Central memory CD4-positive, alpha-beta T cell (primary cell): ENCODE data around the gene BRAT1.

Experiments used
- DNase-seq: peaks from one replicate; pipeline ENCODE4 v3.0.0; 2022

The BRAT1 gene

DNA sequence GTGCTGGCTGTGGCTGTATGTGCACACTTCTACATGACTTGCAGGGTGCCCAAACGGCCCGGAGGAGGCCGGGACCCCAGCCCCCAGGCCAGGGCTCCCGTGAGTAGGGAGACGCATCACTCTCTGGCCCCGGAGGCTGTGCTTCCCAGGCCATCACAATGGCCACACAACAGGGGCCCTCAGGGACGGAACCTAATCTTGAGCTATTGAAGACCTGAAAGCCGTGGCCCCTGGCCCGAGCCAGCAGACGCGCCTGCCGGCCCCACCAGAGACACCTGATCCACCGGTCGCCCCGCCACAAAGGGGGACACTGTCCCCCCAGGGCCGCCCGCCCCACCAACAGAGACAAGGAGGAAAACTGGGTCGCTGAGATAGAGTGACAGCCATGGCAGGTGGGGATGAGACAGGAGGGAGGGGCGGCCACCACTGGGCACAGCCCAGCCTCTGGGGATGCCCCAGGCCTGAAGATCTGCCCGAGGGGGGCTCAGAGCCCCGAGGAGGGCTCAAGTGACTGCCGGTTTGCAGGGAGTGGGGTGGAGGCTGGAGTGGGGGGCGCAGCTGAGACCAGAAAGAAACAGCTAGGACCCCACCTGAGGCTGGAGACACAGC, 45.9 kb downstream of the BRAT1 start:
- no peak for DNase-seq

DNA sequence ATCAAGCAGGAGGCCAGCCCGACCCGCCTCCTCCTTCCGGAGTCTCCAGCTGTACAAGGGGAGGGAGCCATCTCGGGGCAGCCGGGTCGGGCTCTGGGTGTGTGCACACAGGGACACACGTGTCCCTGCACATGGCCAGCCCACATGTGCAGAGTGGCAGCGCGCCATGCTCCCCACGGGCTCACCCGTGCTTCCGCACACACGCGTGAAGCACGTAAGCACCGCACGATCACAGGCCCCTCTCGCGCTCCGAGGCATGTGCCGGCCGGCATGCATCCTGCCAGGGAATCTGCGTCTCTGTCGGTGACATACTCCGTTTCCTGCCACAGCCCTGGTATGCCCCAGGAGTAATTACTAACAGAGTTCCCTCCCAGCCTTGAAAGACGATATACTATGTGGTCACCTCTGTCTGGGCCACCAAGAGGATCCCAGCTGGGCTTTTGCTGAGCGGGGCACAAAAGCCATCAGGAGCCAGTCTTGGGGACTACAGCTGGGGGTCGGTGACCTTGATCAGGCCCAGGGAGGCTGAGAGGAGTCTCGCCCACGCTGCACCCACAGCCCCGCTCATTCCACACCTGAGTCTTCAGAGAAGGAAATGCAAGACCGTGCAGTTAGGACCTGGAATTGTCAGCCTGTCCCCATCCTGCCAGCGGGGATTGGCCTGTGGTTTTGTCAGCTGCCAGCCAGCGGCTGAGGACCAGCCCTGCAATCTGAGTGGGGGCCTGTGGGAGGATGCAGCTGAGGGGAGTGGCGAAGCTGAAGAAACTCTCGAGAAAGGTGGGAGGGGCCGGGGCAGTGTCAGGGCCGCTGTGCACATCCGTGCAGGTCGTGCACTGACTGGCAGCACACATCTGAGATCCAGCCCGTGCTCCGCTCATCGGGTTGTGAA, 46.8 kb downstream of the BRAT1 start:
- DNase-seq, result peak; percentile 93

DNA sequence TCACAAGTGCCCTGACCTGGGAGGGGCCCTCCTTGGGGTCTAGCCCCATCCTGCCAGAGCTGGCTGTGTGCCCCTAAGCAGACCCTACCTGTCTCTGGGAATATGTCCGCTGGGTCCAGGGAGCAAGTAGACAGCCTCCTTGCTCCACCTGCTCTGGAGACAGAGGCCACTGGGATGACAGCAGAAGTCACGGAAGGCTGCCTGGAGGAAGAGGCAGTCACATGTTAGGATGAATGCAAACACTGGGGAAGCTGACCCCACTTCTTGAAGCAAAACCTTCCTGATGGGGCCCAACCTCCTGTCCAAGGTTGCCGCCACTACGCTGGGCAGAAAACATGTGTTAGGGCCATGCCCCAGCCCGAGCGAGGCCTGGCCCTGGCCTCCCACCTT, 47.4 kb downstream of the BRAT1 start:
- DNase-seq, result no peak

DNA sequence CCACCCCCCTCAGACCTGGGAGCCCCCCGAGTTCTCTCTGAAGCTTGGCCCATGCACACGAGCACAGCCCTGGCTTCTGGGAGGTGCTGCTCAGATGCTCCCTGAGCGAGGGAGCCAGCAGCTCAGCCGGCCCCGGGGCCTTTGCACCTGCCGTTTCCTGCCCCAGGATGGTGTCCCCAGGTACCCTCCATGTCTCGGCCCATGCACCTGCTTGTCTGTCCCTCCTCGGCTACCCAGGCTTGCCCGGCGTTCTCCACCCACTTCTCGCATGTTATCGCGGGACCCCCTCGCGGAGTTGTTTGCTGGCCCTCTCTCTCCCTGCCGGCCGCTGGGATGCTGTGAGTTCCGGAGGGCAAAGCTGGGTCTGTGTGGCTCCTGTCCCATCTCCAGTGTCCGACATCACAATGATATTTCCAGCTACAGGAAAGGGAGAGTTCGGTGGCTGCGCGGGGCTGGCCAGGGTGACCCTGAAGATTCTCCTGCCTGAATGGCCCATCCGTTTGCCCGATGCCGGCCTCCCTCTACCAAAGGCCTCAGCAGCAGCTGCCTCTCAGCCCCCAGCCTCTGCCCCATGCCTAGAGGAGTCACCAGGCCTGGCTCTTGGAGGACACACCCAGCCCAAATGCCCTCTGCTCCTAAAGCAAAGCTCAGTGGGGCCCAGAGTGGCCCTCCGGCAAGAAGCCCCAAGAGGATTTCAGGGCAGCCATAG, 48.0 kb downstream of the BRAT1 start:
- DNase-seq, result no peak

DNA sequence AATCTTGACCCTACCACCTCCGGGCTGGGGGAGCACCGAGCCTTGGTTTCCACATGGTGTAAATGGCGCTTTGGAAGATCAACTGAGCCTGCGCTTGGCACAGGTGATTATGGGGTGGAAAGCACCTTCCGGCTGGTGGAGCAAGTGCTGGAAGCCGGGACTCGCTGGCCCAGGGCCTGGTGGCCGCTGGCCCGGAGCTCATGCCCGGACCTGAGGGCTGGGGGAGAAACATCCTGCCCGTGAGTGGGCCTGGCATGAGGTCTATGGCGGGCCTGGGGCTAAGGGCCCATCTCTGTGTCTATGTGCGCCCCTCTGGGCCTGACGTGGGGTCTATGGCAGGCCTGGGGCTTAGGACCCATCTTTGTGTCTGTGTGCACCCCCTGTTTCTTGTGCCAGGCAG, 49.9 kb downstream of the BRAT1 start:
- no peak for DNase-seq

DNA sequence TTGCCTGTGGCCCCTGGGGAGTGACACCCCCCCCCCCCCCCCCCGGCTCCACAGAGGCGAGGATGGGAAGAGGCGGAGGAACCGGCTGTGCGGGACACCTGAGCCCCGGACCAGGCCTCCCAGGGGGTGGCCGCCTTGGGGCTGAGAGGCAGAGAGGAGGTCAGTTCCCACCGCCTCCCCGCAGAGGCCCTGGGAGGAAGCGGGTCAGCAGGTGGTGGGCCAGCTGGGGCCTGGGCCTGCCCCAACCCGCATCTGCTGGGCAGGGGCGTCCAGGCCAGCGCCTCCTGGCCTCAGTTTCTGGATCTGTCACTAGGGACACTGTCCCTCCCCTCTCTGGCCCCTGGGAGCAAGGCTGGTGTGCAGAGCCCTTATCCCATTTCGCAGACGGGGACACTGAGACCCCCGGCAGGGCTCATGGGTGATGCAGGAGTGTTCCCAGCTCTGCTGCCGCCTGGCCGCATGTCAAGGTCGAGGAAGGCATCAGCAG, 50.4 kb downstream of the BRAT1 start:
- DNase-seq, result no peak

DNA sequence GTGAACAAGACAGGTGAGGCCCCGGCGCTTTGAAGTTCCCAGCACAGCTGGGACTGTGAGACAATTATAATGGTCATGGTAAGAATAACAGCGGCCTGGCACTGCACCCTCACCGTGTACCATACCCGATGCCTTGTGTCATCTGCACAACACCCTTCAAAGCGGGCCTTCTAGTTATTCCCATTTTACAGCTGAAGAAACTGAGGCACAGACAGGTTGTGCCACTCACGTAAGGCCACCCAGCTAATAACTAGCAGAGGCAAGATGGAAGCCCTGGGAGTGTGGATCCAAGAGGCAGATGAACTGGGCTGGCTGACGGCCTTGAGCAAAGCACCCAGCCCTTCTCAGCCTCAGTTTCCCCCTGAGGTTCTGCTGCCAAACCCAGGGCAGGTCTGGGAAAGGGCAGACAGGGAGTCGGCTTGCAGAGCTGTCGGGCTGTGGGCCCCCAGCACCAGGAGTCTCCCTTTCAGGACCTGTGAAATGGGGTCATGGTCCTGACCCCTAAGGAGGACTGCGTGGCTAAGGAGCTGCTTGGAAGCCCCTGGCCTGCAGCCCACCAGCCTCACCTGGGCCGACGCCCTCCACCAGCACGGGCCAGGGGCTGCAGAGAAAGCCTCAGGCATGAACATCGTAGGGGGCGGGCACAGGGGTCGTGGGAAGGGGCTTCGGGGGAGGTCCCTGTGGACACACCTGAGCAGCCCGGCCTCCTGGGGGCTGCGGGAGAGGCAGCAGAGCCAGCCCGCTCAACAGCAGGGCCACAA, 51.0 kb downstream of the BRAT1 start:
- no peak for DNase-seq

DNA sequence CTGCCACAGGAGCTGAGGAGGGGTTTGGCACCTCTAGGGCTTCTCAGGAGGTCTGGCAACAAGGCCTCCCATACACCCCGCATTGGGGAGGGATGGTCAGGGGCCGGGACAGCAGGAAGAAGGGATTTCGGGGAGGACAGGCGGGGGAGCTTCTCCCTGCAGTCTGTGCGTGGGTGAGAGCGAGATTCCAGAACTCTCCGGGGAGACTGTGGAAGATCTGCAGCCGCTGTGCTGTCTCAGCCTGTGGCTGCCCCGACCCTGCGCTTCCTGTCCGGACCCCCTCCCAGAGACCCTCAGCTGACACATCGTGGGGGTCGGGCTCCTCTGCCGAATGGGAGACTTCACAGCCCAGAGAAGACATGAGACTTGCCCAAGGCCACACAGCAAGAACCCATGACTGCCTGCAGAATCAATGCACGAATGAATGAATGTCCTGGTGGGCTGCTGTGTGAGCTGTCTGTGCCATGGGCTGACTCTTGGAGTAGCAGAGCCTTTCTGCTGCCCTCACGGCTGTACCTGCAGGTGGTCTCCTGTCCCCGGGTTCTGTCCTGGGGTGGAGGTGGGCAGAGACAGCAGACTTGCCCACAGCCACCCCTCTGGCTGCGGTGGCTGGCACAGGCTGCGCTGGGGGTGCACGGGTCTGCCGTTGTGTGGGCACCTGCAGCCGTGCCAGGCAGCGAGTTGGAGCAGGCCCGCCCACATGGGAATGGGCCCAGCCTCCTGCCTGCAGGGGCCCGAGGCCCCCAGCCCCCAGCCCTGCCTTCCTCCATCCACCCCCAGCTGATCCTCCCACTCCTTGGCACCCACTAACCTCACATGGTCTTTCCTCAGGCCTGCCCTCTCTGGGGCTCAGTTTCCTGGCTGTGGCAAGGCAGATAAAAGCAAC, 52.0 kb downstream of the BRAT1 start:
- no peak for DNase-seq

DNA sequence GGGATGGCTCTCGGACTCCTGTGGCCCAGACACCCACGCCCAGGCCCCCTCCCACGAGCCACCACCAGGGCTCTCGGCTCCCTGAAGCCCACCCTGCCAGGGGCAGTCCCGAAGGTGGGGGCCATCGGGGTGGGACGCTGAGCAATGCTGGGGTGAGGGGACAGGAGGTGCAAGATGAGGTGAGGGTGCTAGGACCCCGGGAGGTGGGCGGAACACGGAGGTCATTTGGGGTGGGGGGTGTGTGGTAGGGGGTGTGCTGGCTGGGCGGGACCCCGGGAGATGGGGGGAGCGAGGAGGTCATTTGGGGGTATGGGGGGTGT, 52.7 kb downstream of the BRAT1 start:
- no peak for DNase-seq

DNA sequence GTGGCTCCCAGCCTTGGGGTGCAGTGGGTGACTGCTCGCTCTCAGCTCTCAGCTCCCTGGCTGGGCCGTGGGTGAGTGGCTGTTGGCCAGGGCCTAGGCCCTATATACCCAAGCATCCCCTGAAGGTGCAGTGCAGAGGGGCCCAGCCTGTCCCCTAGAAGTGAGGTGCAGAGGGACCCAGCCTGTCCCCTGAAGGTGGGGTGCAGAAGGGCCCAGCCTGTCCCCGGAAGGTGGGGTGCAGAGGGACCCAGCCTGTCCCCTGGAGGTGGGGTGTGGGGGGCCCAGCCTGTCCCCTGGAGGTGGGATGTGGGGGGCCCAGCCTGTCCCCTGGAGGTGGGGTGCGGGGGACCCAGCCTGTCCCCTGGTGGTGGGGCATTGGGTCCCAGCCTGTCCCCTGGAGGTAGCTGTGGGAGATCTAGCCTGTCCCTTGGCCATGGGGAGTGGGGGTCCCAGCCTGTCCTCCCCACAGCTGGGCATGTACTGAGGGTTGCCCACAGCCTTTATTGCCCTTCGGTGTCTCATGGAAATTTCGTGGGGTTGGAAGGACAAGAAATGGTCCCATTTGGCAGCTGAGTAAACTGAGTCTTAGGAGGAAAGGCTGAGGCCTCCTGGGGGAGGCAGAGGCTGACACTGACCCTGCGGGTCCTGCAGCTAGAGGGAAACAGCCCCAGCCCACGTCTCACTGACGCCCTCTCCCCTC, 53.2 kb downstream of the BRAT1 start:
- no peak for DNase-seq

DNA sequence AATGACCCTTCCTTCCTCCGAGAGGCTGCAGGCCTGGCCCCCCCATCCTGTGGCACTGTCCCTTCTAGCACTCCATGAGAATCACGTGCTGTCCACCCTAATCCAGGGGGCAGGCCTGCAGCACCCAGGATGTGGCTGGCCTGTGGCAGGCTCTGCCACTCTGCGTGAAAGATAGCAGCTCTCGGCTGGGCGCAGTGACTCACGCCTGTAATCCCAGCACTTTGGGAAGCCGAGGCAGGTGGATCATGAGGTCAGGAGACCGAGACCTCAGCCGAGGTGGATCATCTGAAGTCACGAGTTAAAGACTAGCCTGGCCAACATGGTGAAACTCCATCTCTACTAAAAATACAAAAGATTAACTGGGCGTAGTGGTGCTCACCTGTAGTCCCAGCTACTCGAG, 54.6 kb downstream of the BRAT1 start:
- no peak for DNase-seq

DNA sequence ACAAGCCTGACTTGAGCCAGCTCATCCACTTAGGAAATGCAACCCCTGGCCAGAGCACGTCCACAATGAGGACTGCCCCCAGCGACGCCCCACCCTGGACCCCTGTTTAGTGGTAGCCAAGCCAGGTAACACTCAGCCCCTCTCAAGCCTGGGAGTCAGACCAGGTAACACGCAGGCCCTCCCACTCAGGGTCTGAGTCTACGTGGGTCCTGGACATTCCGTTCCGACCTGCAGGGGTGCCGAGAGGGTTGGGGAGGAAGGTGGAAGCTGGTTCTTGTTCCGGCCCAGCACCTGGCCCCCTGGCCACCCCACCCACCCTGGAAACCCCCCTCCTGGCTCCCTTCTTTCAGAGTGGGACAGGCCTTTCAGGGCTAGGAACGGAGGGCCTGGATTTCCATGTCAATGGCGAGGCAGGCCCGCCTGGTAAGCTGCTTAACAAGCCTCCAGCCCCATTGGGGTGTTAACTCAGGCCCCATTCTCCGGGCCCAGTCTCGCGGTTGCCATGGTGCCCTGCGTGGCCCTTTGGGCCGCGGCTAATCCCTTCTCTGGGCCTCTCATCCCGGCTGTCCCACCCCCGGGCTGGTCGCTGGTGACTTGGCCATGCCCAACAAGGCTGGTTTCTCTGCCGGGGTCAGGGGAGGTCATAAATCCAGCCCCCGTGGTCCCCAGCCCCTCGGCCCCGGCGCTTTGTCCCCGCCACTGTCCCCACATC, 55.4 kb downstream of the BRAT1 start:
- DNase-seq, result no peak

DNA sequence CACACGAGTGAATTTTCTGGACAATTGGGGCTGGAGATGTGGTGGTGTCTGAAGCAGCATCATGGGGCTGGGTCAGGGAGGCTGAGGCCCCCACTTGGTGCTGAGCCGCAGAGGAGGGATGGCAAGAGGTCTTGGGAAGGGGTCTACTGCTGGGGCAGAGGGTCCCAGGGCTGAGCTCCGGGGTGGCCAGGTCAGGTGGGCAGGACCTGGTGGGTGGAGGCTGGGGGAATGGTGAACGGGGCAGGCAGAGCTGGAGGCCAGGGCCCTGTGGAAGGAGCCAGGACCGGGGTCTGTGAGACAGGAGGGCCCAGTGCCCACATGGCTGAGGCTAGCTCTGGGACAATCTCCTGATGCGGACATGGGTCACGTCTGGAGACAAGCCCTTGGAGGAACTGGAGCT, 56.1 kb downstream of the BRAT1 start:
- DNase-seq, result no peak

DNA sequence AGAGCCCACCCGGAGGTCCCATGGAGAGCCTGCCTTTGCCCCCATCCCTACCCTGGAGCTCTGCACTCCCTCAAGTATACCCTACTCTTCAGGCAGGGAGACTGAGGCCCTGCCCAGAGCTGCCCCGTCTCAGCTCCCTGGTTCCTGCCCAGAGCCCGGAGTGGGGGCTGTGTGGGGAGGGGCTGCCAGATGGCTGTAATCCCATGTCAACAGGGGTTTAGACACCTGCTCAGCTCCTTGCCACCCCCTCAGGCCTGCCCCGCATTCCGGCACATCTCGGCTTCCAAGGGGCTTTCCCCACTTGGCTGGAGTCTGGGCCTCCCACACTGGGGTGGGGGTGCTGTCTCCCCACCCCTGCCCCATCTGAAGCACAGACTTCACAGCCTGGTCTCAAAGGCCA, 56.6 kb downstream of the BRAT1 start:
- no peak for DNase-seq

DNA sequence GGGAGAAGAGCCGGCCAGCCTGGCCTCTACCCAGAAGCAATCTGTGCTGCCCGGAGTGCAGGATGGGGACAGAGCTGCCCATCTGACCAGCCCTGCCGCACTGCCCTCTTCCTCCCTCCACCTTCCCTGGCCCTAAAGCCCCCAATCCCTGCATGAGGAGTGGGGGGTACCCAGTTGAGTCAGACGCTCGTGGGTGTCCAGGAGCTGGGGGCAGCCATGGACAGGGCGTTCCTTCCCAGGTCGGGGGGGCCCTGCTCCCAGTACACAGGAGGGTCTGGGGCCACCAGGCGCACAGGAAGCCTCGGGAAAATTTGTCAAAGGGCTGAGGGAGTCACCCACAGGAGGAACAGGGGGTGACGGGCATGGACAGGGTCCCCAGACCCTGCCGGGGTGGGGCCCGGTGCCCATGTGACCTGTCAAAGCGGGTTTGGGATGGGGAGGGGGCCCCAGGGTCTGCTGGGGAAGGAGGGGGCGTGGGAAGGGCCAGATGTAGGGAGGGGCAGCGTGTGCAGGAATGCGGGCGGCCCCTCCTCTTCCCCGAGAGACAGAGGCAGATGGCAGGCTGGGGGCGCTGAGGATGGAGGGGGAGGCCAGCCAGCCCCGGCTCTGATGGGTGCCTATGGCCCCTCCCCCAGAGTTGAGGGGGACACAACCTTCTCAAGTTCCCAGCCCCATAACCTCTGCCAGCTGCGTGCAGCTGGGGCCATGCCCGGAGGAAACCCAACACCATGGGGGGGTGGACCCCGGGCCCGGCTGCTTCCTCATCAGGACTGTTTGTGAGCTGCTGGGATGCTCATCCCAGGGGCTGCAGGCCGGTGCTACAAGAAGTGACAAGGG, 57.6 kb downstream of the BRAT1 start:
- no peak for DNase-seq

DNA sequence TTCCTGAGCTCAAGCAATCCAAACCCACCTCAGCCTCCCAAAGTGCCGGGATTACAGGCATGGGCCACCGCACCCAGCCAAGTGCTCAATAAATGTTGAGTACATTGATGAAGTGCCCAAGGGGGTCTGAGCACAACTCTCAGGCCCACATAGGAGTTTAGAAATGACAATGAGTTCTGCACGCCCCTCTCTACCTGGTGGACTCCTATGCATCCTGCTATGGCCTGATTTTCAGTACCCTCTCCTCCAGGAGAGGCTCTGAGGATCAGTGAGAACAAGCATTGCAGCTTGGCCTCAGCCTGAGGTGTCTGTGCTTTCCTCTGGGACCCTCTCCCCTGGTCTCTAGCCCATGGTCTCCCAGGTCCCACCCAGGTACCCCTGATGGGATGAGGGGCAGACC, 58.3 kb downstream of the BRAT1 start:
- DNase-seq, result no peak

DNA sequence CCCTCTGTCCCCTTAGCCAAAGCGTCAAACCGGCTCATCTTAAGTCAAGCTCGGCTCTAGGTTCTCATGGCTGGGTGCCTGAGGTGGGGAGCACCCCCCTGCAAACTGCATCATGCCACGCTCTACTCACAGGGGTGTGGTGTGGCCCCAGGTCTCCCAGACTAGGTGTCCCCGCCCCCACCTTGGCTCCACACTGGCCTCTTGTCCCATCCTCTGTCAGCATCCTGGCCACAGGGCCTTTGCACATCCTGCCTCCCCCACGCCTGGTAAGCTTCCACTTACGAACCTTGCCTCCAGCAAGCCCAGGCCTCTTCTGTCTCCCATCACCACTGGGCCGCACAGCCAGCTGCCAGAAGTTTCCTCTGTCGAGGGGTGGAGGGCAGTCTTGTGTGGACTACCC, 58.9 kb downstream of the BRAT1 start:
- no peak for DNase-seq

DNA sequence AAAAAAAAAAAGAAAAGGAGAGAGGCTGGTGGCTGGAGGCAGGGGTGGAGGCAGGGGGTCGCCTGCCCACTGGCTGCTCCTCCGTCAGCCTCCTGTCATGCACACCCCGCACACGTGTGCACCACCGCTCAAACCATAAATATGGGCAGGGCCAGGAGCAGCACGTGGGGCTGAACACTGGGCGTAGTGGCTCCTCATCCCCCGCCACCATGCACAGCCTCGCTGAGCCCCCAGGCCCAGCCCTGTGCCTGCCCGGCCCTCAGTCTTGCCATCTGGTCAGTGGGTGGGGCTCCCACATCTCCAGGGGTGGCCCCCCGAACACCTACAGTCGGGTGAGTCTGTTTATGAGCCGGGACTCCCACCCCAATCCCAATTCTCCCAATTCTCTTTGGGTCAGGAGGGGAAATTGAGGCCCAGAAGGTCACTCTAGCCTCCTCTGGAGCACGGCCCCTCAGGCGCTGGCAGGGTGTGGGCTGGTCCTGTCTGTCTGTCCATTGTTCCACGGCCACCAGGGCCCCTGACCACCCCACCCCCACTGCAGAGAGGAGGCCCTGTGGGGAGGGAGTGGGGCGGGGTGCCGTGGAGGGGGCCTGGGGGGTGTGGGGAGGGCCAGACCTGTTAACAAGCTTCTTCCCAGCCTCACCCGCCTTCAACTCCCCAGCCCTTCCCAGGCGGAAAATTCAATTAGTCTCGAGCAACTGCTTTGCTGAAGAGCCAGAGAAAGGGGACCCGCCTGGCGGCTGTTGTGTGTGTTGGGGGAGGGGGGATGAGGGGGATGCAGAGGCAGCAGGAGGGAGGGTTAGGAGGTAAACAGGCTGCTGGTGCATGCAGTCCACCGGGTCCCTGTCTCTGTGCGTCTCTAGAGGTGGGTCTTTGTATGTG, 59.7 kb downstream of the BRAT1 start:
- DNase-seq, result no peak
